ENCODE measurements around the gene DDX5. TPM values are rescaled to one million over a fixed set of nuclear protein-coding genes. Genes with fewer than 3 reads are reported as not detected.

DDX5 gene
- total and polyA plus RNA-seq, 2 of the 13 experiments (the other 11 are each of a cell fraction or from before 2014, with no cell fraction given) = 503 to 684 TPM

- TF ChIP-seq TCF12 (IDR thresholded peaks at IDR 0.05) (no peak), TCF12 (CRISPR knock-in tag; IDR thresholded peaks at IDR 0.05) (0 out of 2 replicates have a peak, but pooled peaks have one; percentile 76), TBX2 (CRISPR knock-in tag; IDR thresholded peaks at IDR 0.05; ENCODE audit: borderline replicate concordance) (peak; percentile 71; the same call in 1 of the 2 replicates), PAX8 (CRISPR knock-in tag; IDR thresholded peaks at IDR 0.05; ENCODE audit: borderline replicate concordance) (peak; percentile 51; the same call in 1 of the 2 replicates), ZNF576 (CRISPR knock-in tag; IDR thresholded peaks at IDR 0.05) (peak; percentile 80; the same call in 1 of the 2 replicates), ZNF580 (CRISPR knock-in tag; IDR thresholded peaks at IDR 0.05; ENCODE audit: borderline replicate concordance, low read depth) (peak; percentile 81), FLYWCH1 (CRISPR knock-in tag; IDR thresholded peaks at IDR 0.05) (peak; percentile 95; the same call in 1 of the 2 replicates), HMGA1 (CRISPR knock-in tag; conservative IDR thresholded peaks at IDR 0.05) (no peak), PREB (CRISPR knock-in tag; IDR thresholded peaks at IDR 0.05) (no peak), ZNF691 (CRISPR knock-in tag; IDR thresholded peaks at IDR 0.05; ENCODE audit: borderline replicate concordance, low read depth) (peak; percentile 81), ZNF160 (CRISPR knock-in tag; IDR thresholded peaks at IDR 0.05) (peak; percentile 59; the same call in 1 of the 2 replicates), ZNF441 (CRISPR knock-in tag; IDR thresholded peaks at IDR 0.05; ENCODE audit: borderline replicate concordance) (peak; percentile 91), SP1 (IDR thresholded peaks at IDR 0.05) (no peak), SP1 (CRISPR knock-in tag; IDR thresholded peaks at IDR 0.05) (peak; percentile 90), ZMYM3 (CRISPR knock-in tag; IDR thresholded peaks at IDR 0.05) (no peak; the same call in 1 of the 2 replicates), AHR (CRISPR knock-in tag; IDR thresholded peaks at IDR 0.05) (0 out of 2 replicates have a peak, but pooled peaks have one; percentile 67), ZBTB43 (CRISPR knock-in tag; conservative IDR thresholded peaks at IDR 0.05) (peak; percentile 2; the same call in 1 of the 2 replicates), RBM22 (optimal IDR thresholded peaks at IDR 0.05; ENCODE audit: low read length) (peak; percentile 99), CREBL2 (CRISPR knock-in tag; IDR thresholded peaks at IDR 0.05; ENCODE audit: borderline replicate concordance) (no peak), ZNF710 (CRISPR knock-in tag; IDR thresholded peaks at IDR 0.05; ENCODE audit: borderline replicate concordance) (peak; percentile 71; the same call in 1 of the 2 replicates), MAF1 (CRISPR knock-in tag; IDR thresholded peaks at IDR 0.05; ENCODE audit: borderline replicate concordance) (peak; percentile 59; the same call in 1 of the 2 replicates), ZNF678 (CRISPR knock-in tag; IDR thresholded peaks at IDR 0.05) (peak; percentile 25; the same call in 1 of the 2 replicates), FOXA3 (CRISPR knock-in tag; IDR thresholded peaks at IDR 0.05) (peak; percentile 35; the same call in 1 of the 2 replicates), SNAPC2 (CRISPR knock-in tag; IDR thresholded peaks at IDR 0.05) (peak; percentile 85; the same call in 1 of the 2 replicates)
Measured at GRCh38 chr17:64496786-64497564, 9.1 kb downstream of the DDX5 start, which contains the start of gene POLG2 (continued).

All from HepG2 (cell line).